HG03432 (cell line): ENCODE results near the gene VTN.

ENCODE experiments used
- ATAC-seq: cut with Tn5 transposase; IDR thresholded peaks from one replicate; pipeline ENCODE4 v1.9.1; 2021; ENCODE audit warnings: mild to moderate bottlenecking, moderate library complexity; ENCODE audit not compliant: unreplicated experiment

Gene VTN

DNA sequence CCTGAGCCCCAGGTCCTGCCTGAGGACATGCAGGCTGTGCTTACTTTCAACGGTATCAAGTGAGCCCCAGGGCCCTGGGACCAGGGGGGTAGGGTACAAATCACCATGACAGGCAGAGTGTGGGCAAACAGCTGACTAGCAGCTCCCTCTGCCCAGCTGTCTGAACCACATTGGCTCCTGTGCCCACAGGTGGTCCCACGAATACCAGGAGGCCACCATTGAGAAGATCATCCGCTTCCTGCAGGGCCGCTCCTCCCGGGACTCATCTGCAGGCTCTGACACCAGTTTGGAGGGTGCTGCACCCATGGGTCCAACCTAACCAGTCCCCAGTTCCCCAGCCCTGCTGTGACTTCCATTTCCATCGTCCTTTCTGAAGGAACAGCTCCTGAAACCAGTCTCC is 25.9 kb upstream of the VTN start:
- ATAC-seq: no peak

DNA sequence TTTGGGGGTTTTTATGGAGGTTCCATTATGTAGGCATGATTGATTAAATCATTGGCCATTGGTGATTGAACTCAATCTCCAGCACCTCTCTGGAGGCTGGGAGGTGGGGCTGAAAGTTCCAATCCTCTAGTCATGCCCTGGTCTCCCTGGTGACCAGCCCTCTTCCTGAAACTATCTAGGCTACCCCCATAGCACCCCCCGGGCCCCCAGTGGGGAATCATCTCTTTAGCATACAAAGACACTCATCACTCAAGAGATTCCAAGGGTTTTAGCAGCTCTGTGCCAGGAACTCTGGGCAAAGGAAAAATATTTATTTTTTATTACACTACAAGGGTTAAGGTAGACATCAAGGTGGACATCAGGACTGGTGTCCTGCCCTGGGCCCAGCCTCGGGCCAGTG is 25.3 kb upstream of the VTN start:
- ATAC-seq: no peak

DNA sequence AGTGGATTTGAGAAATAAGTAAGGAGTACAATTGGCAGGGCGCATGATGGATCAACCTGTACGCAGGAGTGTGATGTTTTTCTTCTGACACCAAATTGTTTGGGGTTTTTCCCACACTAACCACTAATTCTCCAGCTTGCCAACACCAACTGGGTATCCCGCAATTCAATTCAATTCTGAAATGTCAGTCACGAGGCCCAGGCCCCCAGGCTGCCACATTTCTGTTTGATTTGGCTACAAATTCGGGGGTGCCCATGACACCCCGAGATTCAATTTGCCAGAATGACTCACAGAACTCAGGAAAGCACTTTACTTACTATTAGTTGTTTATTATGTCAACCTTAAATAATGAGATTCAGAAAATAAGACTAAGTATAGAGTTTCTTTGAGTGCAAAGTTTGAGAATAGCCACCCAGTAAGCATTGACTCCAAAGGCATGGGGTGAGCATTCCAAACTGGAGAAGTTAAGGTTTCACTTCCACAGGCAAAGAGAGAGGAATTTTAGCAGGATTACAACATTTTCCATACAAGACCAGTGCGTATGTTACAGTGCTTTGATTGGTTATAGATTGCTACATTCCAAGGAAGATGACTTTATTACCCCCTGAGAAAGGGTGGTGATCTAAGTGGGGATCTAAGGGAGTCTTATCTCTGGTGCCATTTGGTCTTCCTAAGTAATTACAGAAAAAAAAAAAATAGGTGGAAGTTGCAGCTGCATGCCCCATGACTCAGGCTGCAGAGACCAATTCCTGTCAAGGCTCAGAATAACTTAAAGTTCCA is 24.4 kb upstream of the VTN start:
- no peak for ATAC-seq

DNA sequence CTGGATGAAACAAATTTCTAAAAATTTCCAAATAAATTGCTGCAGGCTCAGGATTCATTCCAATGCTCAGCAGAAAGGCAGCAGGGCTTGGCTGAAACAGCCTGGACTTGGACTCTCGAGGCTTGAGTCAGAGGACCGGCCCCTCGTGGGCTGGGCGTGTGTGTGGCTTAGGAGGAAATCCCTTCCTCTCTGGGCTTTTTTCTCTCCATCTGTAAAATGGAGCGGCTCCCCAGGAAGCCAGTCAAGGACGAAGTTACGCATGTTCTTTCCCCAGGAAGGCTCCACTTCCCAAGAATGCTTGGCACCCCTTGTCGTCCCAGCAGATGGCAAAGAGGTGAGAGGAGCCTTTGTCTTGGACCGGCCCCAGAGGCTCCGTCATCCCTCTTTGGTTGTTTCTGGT is 22.4 kb upstream of the VTN start:
- ATAC-seq: no peak

DNA sequence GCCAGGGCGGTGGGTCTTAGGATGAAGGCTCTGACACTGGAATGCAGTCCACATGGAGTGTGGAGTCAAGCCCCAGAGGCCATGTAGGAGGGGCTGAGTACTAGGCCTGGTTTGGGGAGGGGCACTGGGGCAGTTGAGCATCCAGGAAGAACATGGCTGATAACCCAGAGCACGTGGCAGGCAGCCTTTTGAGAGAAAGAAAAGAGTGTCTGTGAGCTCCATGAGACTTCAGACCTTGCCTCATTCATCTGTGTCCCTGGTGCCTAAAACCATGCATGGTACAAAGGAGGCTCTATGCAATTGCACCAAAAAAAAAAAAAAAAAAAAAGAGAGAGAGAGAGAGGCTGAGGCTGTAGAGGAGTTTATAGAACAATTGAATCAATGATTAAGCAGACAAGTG is 21.3 kb upstream of the VTN start:
- ATAC-seq: no peak

DNA sequence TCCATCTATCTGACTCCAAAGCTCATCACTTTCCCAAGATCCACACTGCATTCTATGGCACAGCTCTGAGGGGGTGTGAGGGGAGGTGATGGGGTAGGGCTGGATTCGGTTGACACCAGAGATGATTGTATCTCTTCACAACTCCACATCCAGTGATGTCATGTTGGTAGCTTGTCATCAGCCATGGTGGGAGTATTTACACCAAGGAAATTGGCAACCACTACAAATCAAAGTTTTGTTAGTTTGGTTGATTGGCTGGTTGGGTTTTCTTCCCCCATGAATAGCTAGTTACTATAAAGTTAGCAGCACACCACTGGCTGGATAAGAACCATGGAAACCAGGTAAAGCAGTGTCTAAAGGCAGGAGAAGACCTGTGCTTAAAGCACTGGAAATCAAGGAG is 20.9 kb upstream of the VTN start:
- no peak for ATAC-seq

DNA sequence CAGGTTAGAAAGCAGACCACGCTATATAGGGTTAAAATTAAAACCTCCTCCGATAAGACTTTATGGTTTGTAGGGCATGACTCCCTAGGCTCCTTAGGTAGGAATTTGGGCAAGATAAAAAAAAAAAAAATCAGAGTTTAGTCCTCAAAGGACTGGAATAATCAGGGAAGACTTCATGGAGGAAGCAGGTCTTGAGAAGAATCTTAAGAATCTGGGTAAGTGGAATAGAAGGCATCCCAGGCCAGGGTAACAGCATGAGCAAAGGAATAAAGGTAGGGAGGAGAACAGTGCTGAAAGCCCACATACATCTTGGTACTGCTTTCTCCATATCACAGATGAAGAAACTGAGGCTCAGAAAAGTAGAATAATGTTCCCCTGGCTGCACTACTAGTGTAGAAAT is 20.5 kb upstream of the VTN start:
- no peak for ATAC-seq

DNA sequence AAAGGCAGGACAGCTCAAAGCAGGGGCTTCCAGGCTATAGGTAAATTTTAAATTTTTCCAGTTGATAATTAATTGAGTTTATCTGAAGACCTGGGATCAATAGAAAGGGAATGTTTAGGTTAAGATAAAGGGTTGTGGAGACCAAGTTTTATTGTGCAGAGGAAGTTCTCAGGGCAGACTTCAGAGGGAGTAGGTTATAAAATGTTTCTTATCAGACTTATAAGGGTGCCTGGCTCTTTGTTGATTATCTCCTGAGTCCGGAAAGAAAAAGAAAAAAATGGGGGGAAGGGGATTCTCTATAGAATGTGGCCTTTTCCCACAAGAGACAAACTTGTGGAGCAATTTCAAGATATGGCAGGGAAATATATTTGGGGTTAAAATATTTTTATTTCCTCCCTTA is 20.0 kb upstream of the VTN start:
- ATAC-seq: no peak

DNA sequence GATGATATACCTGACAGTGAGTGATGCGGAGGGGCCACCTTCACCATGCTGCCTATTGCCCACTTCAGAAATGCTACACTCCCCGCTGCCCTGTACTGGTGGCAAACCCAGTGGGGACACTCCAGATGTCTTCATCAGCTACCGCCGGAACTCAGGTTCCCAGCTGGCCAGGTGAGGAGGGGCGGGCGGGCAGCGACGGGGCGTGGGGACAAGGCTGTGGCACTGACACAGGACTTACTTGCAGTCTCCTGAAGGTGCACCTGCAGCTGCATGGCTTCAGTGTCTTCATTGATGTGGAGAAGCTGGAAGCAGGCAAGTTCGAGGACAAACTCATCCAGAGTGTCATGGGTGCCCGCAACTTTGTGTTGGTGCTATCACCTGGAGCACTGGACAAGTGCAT is 18.0 kb upstream of the VTN start:
- no peak for ATAC-seq

DNA sequence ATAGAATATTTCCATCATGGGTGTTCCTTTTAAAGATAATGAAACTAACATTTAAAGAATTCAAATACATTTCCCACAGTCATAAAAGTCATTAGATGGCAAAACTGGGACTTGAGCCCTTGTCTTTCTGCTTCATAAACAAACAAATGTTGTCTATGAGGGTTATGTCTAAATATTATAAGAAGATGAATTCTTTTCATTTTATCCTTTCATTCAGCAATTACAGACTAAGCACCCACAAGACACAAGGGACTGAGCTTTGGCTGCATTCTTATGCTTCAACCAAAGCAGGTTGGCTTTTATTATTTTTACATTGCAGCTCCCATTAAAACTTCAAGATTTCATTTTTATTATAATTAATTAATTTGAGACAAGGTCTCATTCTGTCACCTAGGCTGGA is 16.3 kb upstream of the VTN start:
- ATAC-seq: no peak

DNA sequence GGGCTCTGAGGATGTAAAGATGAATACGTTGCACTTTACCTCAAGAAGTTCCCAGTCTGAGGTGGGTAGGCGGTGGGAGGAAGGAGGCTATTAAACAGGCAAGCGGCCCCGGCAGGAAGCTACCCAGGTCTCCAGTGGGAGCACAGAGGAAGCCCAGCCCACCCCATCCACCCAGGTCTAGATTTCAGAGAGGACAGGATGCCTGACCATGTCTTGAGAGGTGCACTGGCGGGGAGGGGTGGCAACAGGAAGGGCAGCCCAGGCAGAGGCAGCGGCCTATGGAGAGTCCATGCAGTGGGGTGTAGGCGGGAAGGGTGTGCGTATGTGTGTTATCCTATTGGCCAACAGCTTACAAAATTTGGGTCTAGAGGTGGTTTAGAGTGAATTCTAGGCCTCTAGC is 15.3 kb upstream of the VTN start:
- no peak for ATAC-seq

DNA sequence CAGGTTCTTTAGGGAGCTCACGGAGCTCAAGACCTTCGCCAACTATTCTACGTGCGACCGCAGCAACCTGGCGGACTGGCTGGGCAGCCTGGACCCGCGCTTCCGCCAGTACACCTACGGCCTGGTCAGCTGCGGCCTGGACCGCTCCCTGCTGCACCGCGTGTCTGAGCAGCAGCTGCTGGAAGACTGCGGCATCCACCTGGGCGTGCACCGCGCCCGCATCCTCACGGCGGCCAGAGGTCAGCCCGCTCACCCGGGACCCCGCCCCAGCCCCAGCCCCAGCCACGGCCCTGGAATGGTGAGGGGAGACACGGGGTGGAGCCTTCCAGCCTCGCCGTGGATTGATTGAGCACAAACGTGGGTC is 14.9 kb upstream of the VTN start:
- peak; percentile 22 for ATAC-seq

DNA sequence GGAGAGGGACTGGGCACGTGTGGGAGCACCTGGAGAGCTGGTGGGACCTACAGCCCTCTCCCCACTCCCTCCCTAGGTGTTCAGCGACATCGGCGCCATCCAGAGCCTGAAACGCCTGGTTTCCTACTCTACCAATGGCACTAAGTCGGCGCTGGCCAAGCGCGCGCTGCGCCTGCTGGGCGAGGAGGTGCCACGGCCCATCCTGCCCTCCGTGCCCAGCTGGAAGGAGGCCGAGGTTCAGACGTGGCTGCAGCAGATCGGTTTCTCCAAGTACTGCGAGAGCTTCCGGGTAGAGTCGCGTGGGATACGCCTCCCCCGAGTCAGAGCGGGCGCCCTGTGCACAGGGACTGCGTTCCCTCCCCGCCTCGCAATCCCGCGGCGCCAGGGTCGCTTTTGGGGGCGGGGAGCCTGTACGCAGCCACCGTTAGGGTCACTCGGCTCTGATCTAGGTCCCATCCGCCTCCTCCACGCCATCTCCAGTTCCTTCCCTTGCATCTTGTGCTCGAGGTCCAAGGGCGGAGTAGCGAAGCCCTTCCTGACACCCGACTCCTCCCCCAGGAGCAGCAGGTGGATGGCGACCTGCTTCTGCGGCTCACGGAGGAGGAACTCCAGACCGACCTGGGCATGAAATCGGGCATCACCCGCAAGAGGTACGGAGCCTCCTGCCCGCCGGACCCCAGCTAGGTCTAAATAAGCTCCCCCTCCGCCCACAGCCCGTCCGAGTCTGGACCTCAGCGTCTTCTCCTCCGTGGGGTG is 14.4 kb upstream of the VTN start:
- ATAC-seq: peak; percentile 77

DNA sequence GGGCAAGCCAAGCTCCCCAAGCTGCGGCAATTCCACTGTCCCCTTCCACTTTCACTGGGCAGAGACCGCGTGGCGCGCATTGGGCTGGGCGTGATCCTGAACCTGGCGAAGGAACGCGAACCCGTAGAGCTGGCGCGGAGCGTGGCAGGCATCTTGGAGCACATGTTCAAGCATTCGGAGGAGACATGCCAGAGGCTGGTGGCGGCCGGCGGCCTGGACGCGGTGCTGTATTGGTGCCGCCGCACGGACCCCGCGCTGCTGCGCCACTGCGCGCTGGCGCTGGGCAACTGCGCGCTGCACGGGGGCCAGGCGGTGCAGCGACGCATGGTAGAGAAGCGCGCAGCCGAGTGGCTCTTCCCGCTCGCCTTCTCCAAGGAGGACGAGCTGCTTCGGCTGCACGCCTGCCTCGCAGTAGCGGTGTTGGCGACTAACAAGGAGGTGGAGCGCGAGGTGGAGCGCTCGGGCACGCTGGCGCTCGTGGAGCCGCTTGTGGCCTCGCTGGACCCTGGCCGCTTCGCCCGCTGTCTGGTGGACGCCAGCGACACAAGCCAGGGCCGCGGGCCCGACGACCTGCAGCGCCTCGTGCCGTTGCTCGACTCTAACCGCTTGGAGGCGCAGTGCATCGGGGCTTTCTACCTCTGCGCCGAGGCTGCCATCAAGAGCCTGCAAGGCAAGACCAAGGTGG is 11.2 kb upstream of the VTN start:
- ATAC-seq: no peak

DNA sequence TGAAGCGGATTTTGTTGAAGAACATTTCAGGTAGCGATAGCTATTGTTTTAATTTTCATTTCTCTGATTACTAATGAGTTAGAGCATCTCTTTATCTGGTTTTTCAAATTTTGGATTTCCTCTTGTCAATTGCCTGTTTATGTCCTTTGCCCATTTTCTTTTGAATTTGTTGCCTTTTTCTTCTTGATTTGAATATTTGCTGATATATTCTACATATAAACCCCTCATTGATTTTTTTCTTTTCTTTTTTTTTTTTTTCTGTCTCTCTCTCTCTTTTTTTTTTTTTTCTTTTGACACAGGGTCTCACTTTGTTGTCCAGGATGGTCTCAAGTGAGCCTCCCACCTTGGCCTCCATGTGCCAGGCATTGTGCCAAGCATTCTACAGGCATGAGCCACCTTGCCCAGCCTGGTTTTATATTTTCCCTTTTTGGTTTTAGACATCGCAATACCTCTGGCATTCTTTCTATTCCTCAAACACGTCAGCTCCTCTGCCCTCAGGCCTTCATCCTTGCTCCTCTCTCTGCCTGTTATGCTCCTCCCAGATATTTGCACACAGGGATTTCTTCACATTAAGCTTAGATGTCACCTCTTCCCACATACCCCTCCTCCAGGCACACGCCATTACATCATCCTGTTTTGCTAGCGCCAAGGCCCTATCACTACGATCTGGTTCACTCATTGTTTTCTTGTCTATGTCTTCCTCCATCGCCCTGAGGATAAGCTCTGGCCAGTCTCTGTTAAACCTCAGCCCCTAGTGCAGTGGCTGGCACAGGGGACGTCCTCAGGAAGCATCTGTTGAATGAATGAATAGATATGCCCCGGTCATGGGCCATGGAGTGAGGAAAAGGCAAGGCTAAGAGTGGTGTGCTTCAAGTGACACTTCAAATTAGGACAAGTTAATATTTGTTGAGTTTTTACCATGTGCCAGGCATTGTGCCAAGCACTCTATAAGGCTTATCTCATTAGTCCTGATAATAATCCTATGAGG is 10.0 kb upstream of the VTN start:
- ATAC-seq: no peak

DNA sequence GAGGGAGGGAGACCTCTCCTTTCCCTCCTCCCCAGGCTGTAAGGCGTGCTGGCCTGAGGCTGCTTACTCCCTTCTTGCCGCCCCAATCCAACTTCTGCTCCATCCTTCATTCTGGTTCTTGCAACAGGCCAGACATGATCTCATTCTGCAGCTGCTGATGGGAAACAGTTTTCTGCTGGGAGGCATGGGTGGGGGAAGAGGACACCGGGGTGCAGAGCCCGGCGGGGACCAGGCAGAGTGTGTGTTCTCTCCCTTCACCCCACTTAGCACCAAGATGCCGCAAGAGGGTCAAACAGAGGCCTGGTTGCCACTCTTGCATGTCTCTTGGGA is 2.8 kb upstream of the VTN start:
- no peak for ATAC-seq

DNA sequence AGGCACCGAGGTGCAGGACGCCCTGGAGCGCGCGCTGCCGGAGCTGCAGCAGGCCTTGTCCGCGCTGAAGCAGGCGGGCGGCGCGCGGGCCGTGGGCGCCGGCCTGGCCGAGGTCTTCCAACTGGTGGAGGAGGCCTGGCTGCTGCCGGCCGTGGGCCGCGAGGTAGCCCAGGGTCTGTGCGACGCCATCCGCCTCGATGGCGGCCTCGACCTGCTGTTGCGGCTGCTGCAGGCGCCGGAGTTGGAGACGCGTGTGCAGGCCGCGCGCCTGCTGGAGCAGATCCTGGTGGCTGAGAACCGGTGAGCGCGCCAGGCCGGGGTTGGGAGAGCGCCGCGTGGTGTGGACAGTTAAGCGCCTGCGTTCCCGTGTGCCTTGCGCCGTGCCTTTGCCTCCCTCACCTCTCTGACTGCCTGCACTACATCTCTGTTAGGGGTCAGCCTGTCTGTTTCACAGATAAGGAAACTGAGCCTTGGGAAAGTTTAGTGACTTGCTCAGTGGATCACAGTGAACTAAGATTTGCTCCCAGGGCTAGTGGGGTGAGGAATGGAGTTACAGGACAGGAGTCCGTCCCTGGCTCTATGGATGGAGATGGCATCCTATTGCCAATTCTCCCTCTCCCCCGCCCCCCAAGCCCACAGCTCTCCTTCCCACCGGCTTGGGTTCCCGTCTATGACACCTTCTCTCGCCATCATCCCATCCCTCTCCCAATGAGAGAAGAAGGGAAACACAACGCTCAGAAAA is 2.3 kb upstream of the VTN start:
- ATAC-seq: peak; percentile 23

DNA sequence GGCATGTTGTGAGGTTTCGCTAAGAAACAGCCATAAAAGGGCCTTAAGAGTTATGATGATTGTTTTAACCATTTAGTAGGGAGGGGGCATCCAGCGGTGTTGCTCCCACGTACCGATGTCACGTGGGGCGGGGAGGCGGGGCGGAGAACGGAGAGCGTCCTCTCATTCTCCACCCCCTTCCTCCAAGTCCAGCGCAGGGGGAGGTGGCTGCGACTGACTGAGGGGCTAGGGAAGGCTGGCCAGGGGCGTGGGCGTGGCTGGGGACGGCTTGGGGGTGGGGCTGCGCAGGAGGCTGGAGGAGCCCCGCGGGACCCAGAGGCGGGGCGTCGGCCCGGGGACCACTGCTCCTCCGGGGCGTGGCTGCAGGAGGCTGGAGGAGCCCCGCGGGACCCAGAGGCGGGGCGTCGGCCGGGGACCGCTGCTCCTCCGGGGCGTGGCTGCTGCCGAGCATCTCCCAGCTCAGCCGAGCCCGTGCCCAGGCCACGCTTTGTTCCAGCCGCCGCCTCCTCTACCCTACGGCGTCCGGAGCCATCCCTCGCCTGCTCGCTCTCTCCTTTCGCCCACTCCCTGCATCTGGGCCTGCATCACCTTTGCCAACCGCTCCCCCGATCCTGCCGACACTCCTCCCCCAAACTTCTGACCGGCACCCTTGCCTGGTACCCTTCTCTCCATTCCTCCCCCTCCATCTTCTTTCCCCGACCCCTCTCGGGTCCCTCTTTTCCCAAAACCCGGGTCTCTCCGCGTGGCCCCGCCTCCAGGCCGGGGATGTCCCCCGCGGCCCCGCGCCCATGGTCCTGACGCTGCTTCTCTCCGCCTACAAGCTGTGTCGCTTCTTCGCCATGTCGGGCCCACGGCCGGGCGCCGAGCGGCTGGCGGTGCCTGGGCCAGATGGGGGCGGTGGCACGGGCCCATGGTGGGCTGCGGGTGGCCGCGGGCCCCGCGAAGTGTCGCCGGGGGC is 1.4 kb upstream of the VTN start, which contains the start of gene SARM1:
Gene SARM1, plus strand, starts transcription at position 450 of the 958 bp plus-strand sequence. Its CDS starts 339 bp downstream, at position 789.
- peak; percentile 84 for ATAC-seq

DNA sequence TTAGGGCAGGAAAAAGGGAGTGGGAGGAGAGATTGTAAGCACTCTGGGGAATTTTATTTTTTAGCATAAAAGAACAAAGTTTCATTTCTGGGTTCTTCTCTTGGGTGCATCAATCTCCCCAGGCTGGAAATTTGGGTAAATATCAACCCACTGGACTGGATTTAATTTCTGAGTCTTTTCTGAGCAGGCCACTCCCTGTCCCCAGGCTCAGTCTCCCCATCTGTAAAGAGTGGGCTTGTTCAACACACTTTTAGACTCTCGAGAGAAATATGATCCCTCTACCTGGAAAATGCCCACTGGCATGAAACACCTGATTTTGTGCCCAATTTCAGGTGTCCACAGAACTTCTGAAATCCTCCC is 617 bp upstream of the VTN start:
- ATAC-seq: no peak
